GM19023 (cell line): ENCODE results near the gene PGM3.

Experiments used
- ATAC-seq: cut with Tn5 transposase; IDR thresholded peaks from one replicate; pipeline ENCODE4 v1.9.1; 2021; ENCODE audit warnings: mild to moderate bottlenecking, moderate library complexity; ENCODE audit not compliant: unreplicated experiment

PGM3 gene

DNA sequence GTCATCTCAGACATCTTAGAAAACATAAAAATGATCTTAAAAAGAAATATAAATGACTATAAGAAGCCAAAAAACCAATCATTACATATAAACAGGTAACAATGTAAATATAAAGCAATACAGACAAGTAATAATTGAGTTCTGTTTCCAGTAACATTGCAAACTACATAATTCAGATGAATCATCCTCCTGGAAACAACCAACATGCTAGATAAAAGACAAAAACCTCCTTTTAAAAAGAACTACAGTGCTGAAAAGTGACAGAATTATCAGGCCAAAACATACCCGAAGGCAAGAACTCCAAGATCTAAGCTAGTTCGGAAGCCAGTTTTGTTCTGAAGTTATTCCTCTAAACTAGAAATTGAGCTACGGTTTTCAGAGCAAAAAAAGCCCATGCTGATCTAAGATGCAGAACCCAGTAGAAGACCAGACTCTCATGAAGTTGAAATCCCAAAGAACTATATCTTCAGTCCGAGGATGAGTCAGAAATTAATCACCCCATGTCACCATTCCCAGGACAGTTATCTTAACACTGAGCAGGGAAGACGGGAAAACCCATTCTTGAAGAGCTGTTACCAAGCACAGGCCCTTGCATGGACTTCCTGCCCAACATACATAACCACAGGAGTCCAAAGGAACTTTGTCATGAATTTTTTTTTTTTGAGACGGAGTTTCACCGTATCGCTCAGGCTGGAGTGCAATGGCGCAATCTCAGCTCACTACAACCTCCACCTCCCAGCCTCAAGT, 9.8 kb downstream of the PGM3 start:
- no peak for ATAC-seq

DNA sequence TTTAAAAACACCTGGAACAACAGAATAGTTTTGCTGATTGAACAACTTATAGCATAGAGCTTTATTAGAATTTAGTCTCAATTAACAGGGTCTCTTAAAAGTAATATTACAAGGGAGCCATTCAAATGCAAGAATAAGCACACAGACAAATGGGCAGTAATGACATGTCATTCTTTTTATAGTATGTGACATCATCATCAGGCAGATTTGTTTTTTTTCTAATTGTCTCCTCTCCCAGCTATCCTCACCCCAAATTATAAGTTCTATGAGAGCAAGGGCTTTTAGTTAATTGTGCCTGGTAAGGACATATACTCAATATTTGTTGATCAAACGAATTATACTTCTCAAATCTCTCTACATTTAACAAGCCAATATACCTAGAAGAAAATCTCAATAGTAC, 11.0 kb downstream of the PGM3 start:
- no peak for ATAC-seq

DNA sequence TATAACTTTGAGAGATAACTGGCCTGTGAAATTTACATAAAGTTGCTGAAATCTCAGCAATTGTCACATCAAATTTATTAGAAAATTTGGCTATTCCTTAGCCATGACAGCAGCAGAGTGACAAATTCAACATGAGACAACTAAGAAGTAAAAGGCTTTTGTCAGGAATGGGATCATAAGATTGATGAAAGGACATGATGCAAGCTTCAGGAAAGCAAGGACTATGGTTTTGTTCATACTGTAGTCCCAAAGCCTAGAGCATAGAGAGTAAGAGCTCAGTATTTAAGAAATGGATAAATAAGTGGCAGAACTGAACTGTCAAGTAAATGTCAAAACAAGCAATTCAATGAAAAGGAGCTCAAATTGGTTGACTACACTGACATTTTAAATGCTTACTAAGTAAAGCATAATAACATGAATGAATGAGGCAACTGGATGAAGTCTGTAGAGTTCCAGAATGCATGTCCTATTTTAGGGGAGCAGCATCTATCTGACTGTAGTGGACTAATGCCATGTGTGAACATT, 12.6 kb downstream of the PGM3 start:
- ATAC-seq, result no peak

GRCh38 chr6:83176246-83176645, 16.8 kb downstream of the PGM3 start:
- ATAC-seq, result no peak

DNA sequence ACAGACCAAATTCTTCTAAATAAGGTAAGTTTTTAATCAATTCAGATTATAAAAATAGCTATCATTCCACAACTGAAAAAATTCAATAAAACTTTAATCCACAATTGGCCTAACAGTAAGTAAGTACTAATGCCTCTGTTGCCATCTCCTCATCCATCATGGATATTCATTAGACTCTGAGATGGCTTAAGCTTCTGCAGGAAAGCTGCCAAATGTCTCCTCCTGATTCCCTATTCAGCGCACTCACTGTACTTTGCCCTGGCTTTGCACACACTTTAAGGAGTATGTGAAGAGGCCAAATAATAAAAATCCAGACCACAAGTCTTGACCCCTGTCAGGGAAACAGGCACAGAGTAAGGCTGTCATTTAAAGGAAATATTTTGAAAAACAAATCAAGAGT, 23.6 kb downstream of the PGM3 start:
- no peak for ATAC-seq

DNA sequence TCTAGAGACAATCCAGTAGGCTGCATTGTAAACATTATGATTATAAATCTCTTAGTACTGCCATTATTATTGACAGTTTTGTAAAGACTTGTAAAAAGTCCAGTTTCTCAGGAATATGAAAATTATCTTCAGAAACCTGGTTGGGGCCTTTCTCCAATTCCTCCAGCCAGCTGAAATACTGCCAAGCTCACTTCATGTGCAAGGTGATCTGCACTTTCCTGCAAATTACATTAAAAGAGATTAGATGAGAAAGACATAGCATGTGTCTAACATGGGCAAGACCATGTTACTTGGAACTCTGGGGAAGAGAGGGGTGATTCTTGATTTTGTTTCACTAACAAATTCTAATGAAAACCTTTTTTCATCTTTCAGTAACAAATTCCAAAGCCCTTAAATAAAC, 24.0 kb downstream of the PGM3 start:
- ATAC-seq, result no peak

DNA sequence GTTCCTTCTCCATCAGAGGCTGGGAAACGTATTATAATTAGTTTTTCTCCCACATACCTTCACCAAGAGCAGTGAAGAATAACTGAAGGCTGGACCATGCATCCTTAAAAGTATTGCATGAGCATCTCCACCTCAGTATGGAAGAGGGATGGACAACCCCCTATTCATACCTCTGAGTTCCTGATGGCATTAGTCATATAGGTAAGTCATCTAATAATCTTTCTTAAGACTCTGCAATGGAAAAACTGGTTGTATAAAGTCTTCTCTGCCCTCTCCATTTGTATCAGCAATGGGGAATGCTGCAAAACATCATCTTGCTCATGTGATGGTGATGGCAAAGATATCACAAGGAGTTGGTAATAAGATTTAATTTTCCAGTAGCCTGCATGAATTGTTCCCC, 24.5 kb downstream of the PGM3 start:
- no peak for ATAC-seq

- ATAC-seq, result no peak
Measured at GRCh38 chr6:83167726-83168278, 25.3 kb downstream of the PGM3 start.

DNA sequence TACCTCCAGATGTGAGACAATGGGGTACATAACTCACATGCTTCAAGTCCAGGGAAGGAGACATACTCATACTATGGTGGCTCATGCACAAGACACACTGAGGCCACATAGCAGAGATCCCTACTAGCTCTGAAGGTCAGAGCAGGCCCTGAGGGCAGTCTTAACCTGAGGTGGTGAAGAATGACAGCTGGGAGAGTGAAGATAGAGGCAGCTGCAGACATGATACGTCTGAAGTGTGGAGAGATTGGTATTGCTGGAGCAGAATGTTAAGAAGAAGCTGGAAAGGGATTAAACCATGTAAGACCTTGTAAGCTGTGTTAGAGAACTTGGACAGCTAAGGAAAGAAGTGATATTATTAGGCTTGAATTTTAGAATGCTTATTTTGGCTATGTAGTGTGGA, 32.9 kb downstream of the PGM3 start:
- no peak for ATAC-seq

- no peak for ATAC-seq
Measured at GRCh38 chr6:83155794-83156193, 37.3 kb downstream of the PGM3 start.

DNA sequence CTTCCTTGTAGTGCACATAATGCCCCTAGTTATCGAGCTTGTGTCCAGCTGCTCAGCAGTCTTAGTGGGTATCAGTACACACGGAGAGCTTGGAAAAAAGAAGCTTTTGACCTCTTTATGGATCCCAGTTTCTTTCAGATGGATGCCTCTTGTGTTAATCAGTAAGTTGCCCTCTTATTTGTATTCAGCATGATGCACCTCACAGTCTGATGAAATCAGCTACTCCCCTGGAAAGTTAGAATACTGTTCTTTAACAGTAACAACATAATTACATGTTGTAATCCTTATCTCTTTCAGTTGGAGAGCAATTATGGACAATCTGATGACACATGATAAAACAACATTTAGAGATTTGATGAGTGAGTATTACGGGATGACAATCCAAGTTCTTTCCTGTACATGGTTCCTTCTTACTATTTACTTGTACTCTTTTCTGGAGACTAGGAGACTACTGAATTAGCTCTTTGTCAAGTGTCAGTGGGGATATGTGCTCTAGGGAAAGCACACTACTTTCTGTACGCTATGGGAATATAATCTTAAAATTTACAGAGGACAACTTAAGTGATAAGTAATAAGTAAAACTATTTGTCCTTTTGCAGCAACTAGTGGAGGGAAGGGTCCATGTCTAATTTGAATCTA, 39.1 kb downstream of the PGM3 start:
- no peak for ATAC-seq

- ATAC-seq, result no peak
Measured at GRCh38 chr6:83152913-83153312, 40.2 kb downstream of the PGM3 start.

- no peak for ATAC-seq
Measured at GRCh38 chr6:83151114-83151513, 42.0 kb downstream of the PGM3 start.

DNA sequence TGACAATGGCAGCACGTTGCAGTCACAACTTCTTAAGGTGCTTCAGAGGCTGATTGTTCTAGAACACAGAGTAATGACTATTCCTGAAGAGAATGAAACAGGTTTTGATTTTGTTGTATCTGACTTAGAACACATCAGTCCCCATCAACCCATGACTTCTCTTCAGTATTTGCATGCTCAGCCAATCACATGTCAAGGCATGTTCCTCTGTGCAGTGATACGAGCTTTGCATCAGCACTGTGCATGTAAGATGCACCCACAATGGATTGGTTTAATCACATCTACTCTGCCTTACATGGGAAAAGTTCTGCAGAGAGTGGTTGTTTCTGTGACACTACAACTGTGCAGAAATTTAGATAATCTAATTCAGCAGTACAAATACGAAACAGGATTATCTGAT, 54.3 kb downstream of the PGM3 start:
- ATAC-seq, result no peak

DNA sequence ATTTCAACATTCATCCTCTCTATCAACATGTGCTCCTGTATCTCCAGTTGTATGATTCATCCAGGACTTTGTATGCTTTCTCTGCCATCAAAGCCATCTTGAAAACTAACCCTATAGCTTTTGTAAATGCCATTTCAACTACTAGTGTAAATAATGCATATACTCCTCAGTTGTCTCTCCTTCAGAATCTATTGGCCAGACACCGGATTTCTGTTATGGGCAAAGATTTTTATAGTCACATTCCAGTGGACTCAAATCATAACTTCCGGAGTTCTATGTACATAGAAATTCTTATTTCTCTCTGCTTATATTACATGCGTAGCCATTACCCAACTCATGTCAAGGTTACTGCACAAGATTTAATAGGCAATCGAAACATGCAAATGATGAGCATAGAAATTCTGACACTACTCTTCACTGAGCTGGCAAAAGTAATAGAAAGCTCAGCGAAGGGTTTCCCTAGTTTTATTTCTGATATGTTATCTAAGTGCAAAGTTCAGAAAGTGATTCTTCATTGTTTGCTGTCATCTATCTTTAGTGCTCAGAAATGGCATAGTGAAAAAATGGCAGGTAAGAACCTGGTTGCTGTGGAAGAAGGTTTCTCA, 54.8 kb downstream of the PGM3 start:
- ATAC-seq, result no peak

DNA sequence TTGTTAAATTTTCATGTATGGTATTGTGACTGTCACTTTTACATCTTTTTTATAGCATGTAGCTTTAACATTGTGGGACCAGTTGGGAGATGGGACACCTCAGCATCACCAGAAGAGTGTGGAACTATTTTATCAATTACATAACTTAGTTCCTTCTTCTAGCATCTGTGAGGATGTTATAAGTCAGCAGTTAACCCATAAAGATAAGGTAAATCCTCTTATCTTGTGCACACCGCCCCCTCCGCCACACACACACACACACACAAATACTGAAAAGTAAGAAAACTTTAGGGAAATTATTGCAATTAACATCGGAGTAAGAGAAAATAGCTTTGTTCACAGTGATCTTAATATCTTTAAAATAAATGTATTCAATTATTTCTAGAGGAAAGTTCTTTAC, 60.9 kb downstream of the PGM3 start:
- ATAC-seq, result no peak

DNA sequence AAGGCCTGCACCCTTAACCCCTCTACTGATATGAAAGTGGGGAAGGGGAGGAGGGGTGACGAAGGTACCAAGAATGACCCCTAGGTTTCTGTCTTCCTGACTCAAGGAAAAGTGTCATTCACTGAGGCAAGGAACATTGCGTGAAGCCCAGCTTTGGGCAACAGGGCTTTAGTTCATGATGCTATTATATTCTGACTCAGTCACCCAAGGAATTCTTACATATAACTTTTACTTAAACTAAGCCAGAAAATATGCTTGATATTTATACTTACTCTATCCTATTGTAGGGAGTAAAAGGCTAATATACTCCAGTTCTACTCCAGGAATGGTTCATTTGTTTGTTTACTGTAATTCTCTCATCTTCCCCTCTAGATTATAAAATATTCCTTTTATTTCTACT, 65.1 kb downstream of the PGM3 start:
- ATAC-seq, result no peak

- ATAC-seq, result no peak
Measured at GRCh38 chr6:83127258-83127657, 65.8 kb downstream of the PGM3 start.

GRCh38 chr6:83126807-83127206, 66.3 kb downstream of the PGM3 start:
- no peak for ATAC-seq

DNA sequence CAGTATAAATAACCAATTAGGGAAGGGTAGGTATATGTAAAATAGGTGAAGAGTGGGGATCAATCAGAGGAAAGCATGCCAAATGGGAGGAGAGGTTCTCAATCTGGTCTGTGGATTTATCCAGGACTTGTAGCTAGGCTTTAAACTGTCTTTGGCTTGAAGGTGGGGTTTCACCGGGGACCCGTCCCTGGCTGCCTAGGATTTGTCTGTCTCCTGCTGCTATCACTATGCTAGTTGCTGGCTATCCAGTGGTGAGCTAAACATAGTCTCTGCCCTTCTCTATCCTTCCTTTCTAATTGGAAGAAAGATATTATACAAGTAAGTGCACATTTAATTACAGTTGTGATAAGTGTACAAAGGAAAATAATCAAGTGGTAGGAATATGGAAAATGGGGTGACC, 66.8 kb downstream of the PGM3 start:
- ATAC-seq, result no peak

- ATAC-seq, result no peak
Measured at GRCh38 chr6:83125425-83125824, 67.6 kb downstream of the PGM3 start.

- no peak for ATAC-seq
Measured at GRCh38 chr6:83124553-83124952, 68.5 kb downstream of the PGM3 start.
